ENCODE measurements around the gene UBE2E2.
"Not testable (repeated sequence)": the region's sequence is repeated elsewhere in the genome, so short reads cannot be mapped to it uniquely, and the experiment has no call there.

Gene UBE2E2

DNA sequence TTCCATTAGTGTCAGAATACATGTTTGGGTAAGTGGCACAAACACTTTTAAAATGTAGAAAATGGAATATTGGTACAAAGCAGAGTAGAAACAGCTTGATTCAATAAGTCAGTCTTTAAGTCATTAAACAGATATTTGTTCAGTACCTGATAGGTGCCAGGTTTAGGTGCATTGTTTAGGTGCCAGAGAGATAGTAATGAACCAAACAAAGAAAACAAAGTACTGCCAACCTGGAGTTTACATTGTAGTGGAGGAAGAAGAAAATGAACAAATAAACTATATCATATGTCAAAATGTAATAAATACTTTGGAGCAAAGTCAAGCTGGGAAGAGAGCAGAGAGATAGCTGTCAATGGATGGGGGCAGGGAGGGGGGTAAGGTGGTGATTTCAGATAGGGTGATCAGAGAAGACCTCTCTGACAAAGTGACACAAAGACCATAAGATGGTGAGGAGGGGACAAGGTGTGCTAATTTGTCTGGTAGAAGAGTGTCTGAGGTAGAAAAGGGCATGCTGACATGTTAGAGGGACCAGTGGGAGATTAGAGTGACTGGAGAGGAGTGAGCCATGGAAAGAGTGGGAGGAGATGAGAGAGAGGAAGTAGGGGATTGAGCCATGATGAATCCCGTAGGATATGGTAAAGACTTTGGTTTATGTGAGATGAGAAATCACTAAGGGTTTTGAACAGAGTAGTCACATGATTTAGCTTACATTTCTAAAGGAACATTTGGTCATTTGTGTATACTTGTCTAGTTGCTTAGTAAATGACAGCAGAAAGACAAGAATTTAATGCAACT lies 128.2 kb downstream of the UBE2E2 start:
- H3K4me1 ChIP-seq = no peaks in the 10 kb centered on the region
- no peak overlapping the region for H3K4me2 ChIP-seq
- no peaks in the 10 kb centered on the region for H3K27me3 ChIP-seq
- H3K36me3 ChIP-seq = no peaks in the 10 kb centered on the region
- H3K27ac ChIP-seq = no peak overlapping the region
- H3K9ac ChIP-seq = no peak overlapping the region
- H4K20me1 ChIP-seq = no peaks in the 10 kb centered on the region
- no peak for TF ChIP-seq Cebpa-rat (IDR thresholded peaks at IDR 0.05)
- H3K9me3 ChIP-seq = peaks cover 8% of the 10 kb centered on the region; the same call in 1 of the 2 replicates
- H3K4me3 ChIP-seq = no peak overlapping the region

GRCh38 chr3:23333633-23334032 lies 130.5 kb downstream of the UBE2E2 start:
- no peaks in the 10 kb centered on the region for H3K4me1 ChIP-seq
- no peaks in the 10 kb centered on the region for H3K36me3 ChIP-seq
- TF ChIP-seq Cebpa-rat (IDR thresholded peaks at IDR 0.05) = no peak
- no peak overlapping the region for H3K27ac ChIP-seq
- no peak overlapping the region for H3K9ac ChIP-seq
- no peaks in the 10 kb centered on the region; the same call in 1 of the 2 replicates for H4K20me1 ChIP-seq
- H3K4me2 ChIP-seq = no peak overlapping the region
- no peaks in the 10 kb centered on the region for H3K27me3 ChIP-seq
- H3K4me3 ChIP-seq = no peak overlapping the region
- peaks cover 2% of the 10 kb centered on the region; the same call in 1 of the 2 replicates for H3K9me3 ChIP-seq

GRCh38 chr3:23336853-23337252 lies 133.7 kb downstream of the UBE2E2 start:
- not testable (repeated sequence) for H3K9ac ChIP-seq, H3K27me3 ChIP-seq

GRCh38 chr3:23341147-23341838 lies 138.2 kb downstream of the UBE2E2 start:
- Histone ChIP-seq H3K9ac (no peak overlapping the region), H4K20me1 (no peaks in the 10 kb centered on the region; the same call in 1 of the 2 replicates), H3K9me3 (no peaks in the 10 kb centered on the region), H3K4me2 (peak overlapping the region; percentile 57), H3K4me3 (no peak overlapping the region), H3K27ac (no peak overlapping the region; the same call in 1 of the 2 replicates), H3K27me3 (no peaks in the 10 kb centered on the region), H3K4me1 (peaks cover 17% of the 10 kb centered on the region), H3K36me3 (no peaks in the 10 kb centered on the region)
- no peak for TF ChIP-seq Cebpa-rat (IDR thresholded peaks at IDR 0.05)

More at GRCh38 chr3:23336853-23337252, 133.7 kb downstream of the UBE2E2 start:
- not testable (repeated sequence) for H3K27ac ChIP-seq, H3K4me3 ChIP-seq, H3K36me3 ChIP-seq, H3K9me3 ChIP-seq, H4K20me1 ChIP-seq, H3K4me2 ChIP-seq
- peaks cover 14% of the 10 kb centered on the region for H3K4me1 ChIP-seq

DNA sequence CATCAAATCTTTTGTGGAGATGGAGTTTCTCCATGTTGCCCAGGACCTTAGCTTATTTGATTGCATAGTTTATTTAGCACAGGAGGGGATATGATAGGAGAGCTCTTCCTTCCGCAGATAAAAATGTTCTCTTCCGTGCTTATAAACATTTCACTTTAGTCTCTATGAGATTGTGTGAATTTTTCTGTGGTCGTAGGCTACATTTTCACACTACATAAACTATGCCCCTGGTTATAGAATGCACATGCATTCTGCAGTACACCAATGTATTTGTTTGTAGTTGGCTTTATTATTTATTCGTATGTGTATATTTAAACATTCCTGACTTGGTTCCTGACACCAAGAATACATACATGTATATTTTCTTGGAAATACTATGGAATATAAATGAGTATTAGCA lies 139.2 kb downstream of the UBE2E2 start:
- Histone ChIP-seq H3K4me1 (peaks cover 17% of the 10 kb centered on the region), H3K27ac (no peak overlapping the region), H3K9me3 (peaks cover 4% of the 10 kb centered on the region; the same call in 1 of the 2 replicates), H3K4me3 (no peak overlapping the region), H3K27me3 (no peaks in the 10 kb centered on the region), H3K9ac (no peak overlapping the region), H4K20me1 (no peaks in the 10 kb centered on the region; the same call in 1 of the 2 replicates), H3K36me3 (no peaks in the 10 kb centered on the region), H3K4me2 (no peak overlapping the region)
- TF ChIP-seq Cebpa-rat (IDR thresholded peaks at IDR 0.05) = no peak

DNA sequence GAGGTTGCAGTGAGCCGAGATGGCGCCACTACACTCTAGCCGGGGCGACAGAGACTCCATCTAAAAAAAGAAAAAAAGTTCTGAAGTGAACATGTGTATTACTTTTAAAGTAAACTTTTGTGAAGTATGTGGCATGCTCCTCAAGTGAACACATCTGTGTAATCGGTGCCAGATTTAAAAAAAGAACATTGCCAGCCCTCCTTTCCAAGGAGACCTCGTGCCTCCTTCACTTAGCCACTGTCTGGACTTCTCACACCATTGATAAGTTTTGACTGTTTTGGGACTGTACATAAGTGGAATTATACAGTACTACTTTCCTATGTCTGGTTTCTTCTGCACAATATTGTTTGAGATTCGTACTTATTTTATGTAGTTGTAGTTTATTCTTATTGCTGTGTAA lies 140.4 kb downstream of the UBE2E2 start:
- no peak for TF ChIP-seq Cebpa-rat (IDR thresholded peaks at IDR 0.05)
- Histone ChIP-seq H4K20me1 (no peaks in the 10 kb centered on the region), H3K27me3 (no peaks in the 10 kb centered on the region), H3K4me2 (no peak overlapping the region), H3K9me3 (peaks cover 9% of the 10 kb centered on the region), H3K9ac (no peak overlapping the region), H3K36me3 (no peaks in the 10 kb centered on the region), H3K4me1 (peaks cover 17% of the 10 kb centered on the region), H3K4me3 (no peak overlapping the region), H3K27ac (no peak overlapping the region)

DNA sequence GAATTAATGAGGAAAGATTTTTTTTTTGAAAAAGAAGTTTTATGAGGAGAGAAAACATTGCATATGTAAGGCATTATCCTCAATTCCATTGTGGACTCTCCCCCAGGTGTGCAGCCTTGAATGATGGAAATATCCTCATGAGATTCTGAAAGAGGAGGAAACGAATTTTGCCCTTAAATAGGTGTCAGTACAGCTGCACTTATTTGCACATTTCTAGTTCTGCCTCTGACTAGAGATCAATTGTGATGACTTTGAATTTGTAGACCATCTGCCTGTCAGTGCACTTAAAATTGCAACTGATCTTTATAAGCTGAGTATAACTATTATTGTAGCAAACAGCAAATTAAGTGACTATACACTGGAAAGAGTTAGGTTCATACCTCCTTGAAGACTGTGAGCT lies 141.8 kb downstream of the UBE2E2 start:
- Histone ChIP-seq H4K20me1 (no peaks in the 10 kb centered on the region), H3K4me2 (no peak overlapping the region), H3K9me3 (peaks cover 22% of the 10 kb centered on the region), H3K4me1 (peaks cover 17% of the 10 kb centered on the region), H3K27me3 (no peaks in the 10 kb centered on the region), H3K36me3 (peaks cover 9% of the 10 kb centered on the region; the same call in 1 of the 2 replicates), H3K4me3 (no peak overlapping the region), H3K9ac (no peak overlapping the region), H3K27ac (no peak overlapping the region)
- no peak for TF ChIP-seq Cebpa-rat (IDR thresholded peaks at IDR 0.05)

- H3K4me3 ChIP-seq, H3K4me2 ChIP-seq, H3K27ac ChIP-seq, H3K4me1 ChIP-seq, H3K36me3 ChIP-seq, H3K9ac ChIP-seq, H3K27me3 ChIP-seq, H4K20me1 ChIP-seq: not testable (repeated sequence)
- H3K9me3 ChIP-seq = peaks cover 22% of the 10 kb centered on the region
Observed at GRCh38 chr3:23349444-23349843, 146.3 kb downstream of the UBE2E2 start.

DNA sequence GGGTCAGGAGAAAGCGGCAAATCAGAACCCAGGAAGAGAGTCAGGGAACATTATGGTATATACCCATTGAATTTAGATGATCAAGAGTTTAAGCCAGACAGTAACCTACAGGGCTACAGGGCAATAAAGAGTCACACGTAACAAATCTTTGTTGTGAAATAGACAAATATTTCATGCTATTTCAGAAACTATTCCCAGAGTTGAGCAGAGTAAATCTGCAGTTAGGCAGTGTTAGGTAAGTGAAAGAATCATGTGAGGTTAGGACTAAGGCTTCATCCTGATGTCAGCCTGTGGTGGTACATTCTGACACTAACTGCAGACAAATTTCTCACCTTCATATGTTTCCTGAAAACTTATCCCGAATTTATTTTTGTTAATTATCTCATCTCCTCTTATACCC lies 153.0 kb downstream of the UBE2E2 start:
- H3K9ac ChIP-seq = no peak overlapping the region

DNA sequence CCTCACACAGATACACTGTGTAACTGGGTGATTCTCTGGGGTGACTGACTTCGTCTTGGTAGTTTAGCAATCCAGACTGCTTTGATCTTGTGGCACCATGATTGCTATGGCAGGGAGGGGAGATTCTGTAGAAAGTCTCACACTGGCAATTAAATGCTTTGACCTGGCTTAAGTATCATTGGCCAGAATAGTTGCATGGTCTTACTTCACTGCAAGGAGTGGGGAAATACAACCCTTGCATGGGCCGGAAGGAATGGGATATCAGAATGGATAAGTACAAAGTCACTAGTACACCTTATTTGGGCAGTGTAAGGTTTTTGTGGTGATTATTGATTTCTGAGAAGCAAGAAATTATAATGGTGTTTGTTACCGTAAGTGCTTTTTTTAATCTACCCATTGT lies 153.8 kb downstream of the UBE2E2 start:
- no peak for TF ChIP-seq Cebpa-rat (IDR thresholded peaks at IDR 0.05)

More for the DNA sequence above, 153.0 kb downstream of the UBE2E2 start:
- H3K4me3 ChIP-seq = no peak overlapping the region
- no peak overlapping the region for H3K27ac ChIP-seq
- H4K20me1 ChIP-seq = no peaks in the 10 kb centered on the region
- TF ChIP-seq Cebpa-rat (IDR thresholded peaks at IDR 0.05) = no peak
- H3K4me2 ChIP-seq = no peak overlapping the region
- no peaks in the 10 kb centered on the region for H3K27me3 ChIP-seq
- no peaks in the 10 kb centered on the region for H3K36me3 ChIP-seq
- 0 out of 2 replicates have a peak, but pooled peaks cover under 1% of the 10 kb centered on the region for H3K9me3 ChIP-seq
- no peaks in the 10 kb centered on the region for H3K4me1 ChIP-seq

More for the DNA sequence above, 153.8 kb downstream of the UBE2E2 start:
- Histone ChIP-seq H3K4me3 (no peak overlapping the region), H3K9me3 (peaks cover 5% of the 10 kb centered on the region), H3K27me3 (no peaks in the 10 kb centered on the region), H3K36me3 (no peaks in the 10 kb centered on the region), H4K20me1 (no peaks in the 10 kb centered on the region), H3K4me2 (no peak overlapping the region), H3K27ac (no peak overlapping the region), H3K9ac (no peak overlapping the region), H3K4me1 (no peaks in the 10 kb centered on the region)

Measured in BLaER1 (cell line).